H1 (cell line): ENCODE results near the gene OR51B2.

Source experiments
- CTCF ChIP-seq, 3 experiments: IDR thresholded peaks; 1 replicate in 2 of 3; 2 replicates in 1 of 3; pipeline versions ENCODE4 v1.5.1 to v1.6.1; 2011; ENCODE audit warnings: low read length in 3 of 3, mild to moderate bottlenecking in 3 of 3, inconsistent platforms in 2 of 3, low read depth in 1 of 3, moderate library complexity in 1 of 3; ENCODE audit not compliant: insufficient read depth in 1 of 3; ENCODE audit errors: control extremely low read depth in 1 of 3
- EP300 ChIP-seq, 2 experiments: IDR thresholded peaks; 1 replicate in 1 of 2; 2 replicates in 1 of 2; pipeline ENCODE4 v1.6.1; 2011 to 2012; ENCODE audit warnings: low read depth in 2 of 2, low read length in 2 of 2, mild to moderate bottlenecking in 2 of 2, borderline replicate concordance in 1 of 2, inconsistent platforms in 1 of 2, moderate library complexity in 1 of 2
- JUND ChIP-seq: IDR thresholded peaks from 2 replicates; pipeline ENCODE4 v1.6.1; 2011; ENCODE audit warnings: mild to moderate bottlenecking, improper control_type of control experiment, low read length
- POLR2A ChIP-seq, 2 experiments: IDR thresholded peaks; 1 replicate in 1 of 2; 2 replicates in 1 of 2; pipeline ENCODE4 v1.6.1; 2011; ENCODE audit warnings: low read depth in 2 of 2, low read length in 2 of 2, mild to moderate bottlenecking in 2 of 2; ENCODE audit errors: control extremely low read depth in 1 of 2
- POLR2AphosphoS5 ChIP-seq: IDR thresholded peaks from 2 replicates; pipeline ENCODE4 v1.6.1; 2011; ENCODE audit warnings: low read depth, low read length
- SAP30 ChIP-seq: fragments of 300-600 bp; sonication (generic); IDR thresholded peaks from 2 replicates; pipeline ENCODE4 v1.7.1; 2012; ENCODE audit warnings: low read length, moderate library complexity, mild to moderate bottlenecking, inconsistent platforms; ENCODE audit not compliant: insufficient read depth, insufficient replicate concordance

GRCh38 chr11:5345831-5346230 is 21.7 kb upstream of the OR51B2 start:
- TF ChIP-seq CTCF (IDR thresholded peaks at IDR 0.05; ENCODE audit: control extremely low read depth in 1 of 3, insufficient read depth in 1 of 3, low read depth in 1 of 3, low read length in 3 of 3) = no peak
- TF ChIP-seq POLR2A (IDR thresholded peaks at IDR 0.05; ENCODE audit: control extremely low read depth in 1 of 2, low read depth in 2 of 2, low read length in 2 of 2) = no peak
- no peak for TF ChIP-seq EP300 (IDR thresholded peaks at IDR 0.05; ENCODE audit: borderline replicate concordance in 1 of 2, low read depth in 2 of 2, low read length in 2 of 2)
- TF ChIP-seq SAP30 = no peak
- TF ChIP-seq POLR2AphosphoS5 = no peak
- TF ChIP-seq JUND = no peak
